K562 (cell line): ENCODE results near the gene EML5. TPM values are rescaled to one million over a fixed set of nuclear protein-coding genes. Genes with fewer than 3 reads are reported as not detected.

ENCODE experiments used
- C11orf30 ChIP-seq: fragments of 450-650 bp; IDR thresholded peaks from 2 replicates; pipeline ENCODE4 v1.6.1; 2016; ENCODE audit warnings: low read depth, mild to moderate bottlenecking
- NELFE ChIP-seq: IDR thresholded peaks from 2 replicates; pipeline ENCODE4 v1.6.1; 2011; ENCODE audit warnings: mild to moderate bottlenecking; ENCODE audit not compliant: insufficient read depth, insufficient read length
- NONO ChIP-seq, 2 experiments: fragments of 200-400 bp in 1 of 2; fragments of 450-650 bp in 1 of 2; formaldehyde crosslinking in 1 of 2; IDR thresholded peaks; 2 replicates each; pipeline ENCODE4 v1.6.1; 2017; ENCODE audit warnings: low read depth in 2 of 2, mild to moderate bottlenecking in 2 of 2, moderate library complexity in 2 of 2, low read length in 1 of 2
- NR2C2 ChIP-seq, 2 experiments: fragments of 200-800 bp in 1 of 2; sonication (Bioruptor generic) in 1 of 2; sonication (generic) in 1 of 2; formaldehyde crosslinking in 1 of 2; IDR thresholded peaks; 2 replicates each; pipeline versions ENCODE4 v1.6.1 to v1.8.0; 2016 to 2022; ENCODE audit warnings: mild to moderate bottlenecking in 1 of 2, missing compliant biosample characterization in 1 of 2, missing genetic modification characterization in 1 of 2, missing genetic modification reagents in 1 of 2
- NUFIP1 ChIP-seq: fragments of 450-650 bp; IDR thresholded peaks from 2 replicates; pipeline ENCODE4 v1.6.1; 2018; ENCODE audit not compliant: partially characterized antibody
- RBM15 ChIP-seq: fragments of 200-400 bp; formaldehyde crosslinking; IDR thresholded peaks from 2 replicates; pipeline ENCODE4 v1.6.1; 2018; ENCODE audit warnings: mild to moderate bottlenecking, low read length, moderate library complexity; ENCODE audit not compliant: insufficient read depth
- RBM34 ChIP-seq: fragments of 200-400 bp; formaldehyde crosslinking; IDR thresholded peaks from 2 replicates; pipeline ENCODE4 v1.6.1; 2018; ENCODE audit warnings: low read length, borderline replicate concordance; ENCODE audit not compliant: insufficient read depth
- SMAD3 ChIP-seq: fragments of 450-650 bp; formaldehyde crosslinking; conservative IDR thresholded peaks from 2 replicates; pipeline ENCODE4 v1.4.0; 2020; ENCODE audit warnings: mild to moderate bottlenecking
- THRAP3 ChIP-seq: fragments of 450-650 bp; IDR thresholded peaks from 2 replicates; pipeline ENCODE4 v1.6.1; 2016; ENCODE audit warnings: mild to moderate bottlenecking, inconsistent platforms, borderline replicate concordance
- ZFX ChIP-seq: sonication (generic); formaldehyde crosslinking; IDR thresholded peaks from 2 replicates; pipeline ENCODE4 v1.8.0; 2022; ENCODE audit warnings: mild to moderate bottlenecking, missing genetic modification reagents, moderate library complexity
- ZKSCAN1 ChIP-seq: fragments of 150-350 bp; IDR thresholded peaks from 2 replicates; pipeline ENCODE4 v1.6.1; 2016; ENCODE audit warnings: low read depth, low read length
- ZNF347 ChIP-seq: fragments of 450-650 bp; formaldehyde crosslinking; IDR thresholded peaks from 2 replicates; pipeline ENCODE4 v1.4.0; 2020; ENCODE audit warnings: low read depth, mild to moderate bottlenecking, moderate library complexity
- ZSCAN32 ChIP-seq: fragments of 450-650 bp; formaldehyde crosslinking; IDR thresholded peaks from 2 replicates; pipeline ENCODE4 v1.4.0; 2020; ENCODE audit warnings: mild to moderate bottlenecking, moderate library complexity
- polyA plus RNA-seq, 8 experiments: library from polyadenylated mRNA; depleted of rRNA in 4 of 8; stranded (reverse) in 5 of 8; unstranded in 3 of 8; fragments of >200 nt; fragmentation: Nextera tagmentation in 2 of 8; fragmentation: Illumina TruSeq in 1 of 8; extraction: Ambion mirVana in 2 of 8; extraction: Trizol in 1 of 8; gene quantifications; 2 replicates each; pipeline versions ENCODE4 v1.2.1 to v1.2.3, GENCODE V29; 2011 to 2014; ENCODE audit warnings: inconsistent platforms in 1 of 8, missing spikeins in 1 of 8
- total RNA-seq, 7 experiments: library from RNA; depleted of rRNA in 6 of 7; stranded (reverse); fragments of >200 nt in 6 of 7; fragmentation: Illumina TruSeq in 2 of 7; extraction: Trizol in 2 of 7; gene quantifications; 2 replicates each; pipeline versions ENCODE4 v1.2.1 to v1.2.3, GENCODE V29; 2011 to 2021; ENCODE audit warnings: low replicate concordance in 1 of 7
- TF ChIP-seq, protein P1 (sequence below): sonication (generic); formaldehyde crosslinking; IDR thresholded peaks from 2 replicates; pipeline ENCODE4 v1.8.0; 2022; ENCODE audit warnings: missing genetic modification reagents, mild to moderate bottlenecking, borderline replicate concordance
- TF ChIP-seq, protein P2 (sequence below), 2 experiments: fragments of 450-650 bp; IDR thresholded peaks; 2 replicates each; pipeline ENCODE4 v1.6.1; 2016
- TF ChIP-seq, protein P3 (sequence below): sonication (generic); formaldehyde crosslinking; IDR thresholded peaks from 2 replicates; pipeline ENCODE4 v1.8.1; 2023; ENCODE audit warnings: mild to moderate bottlenecking, missing genetic modification reagents
- TF ChIP-seq, protein P4 (sequence below): sonication (generic); IDR thresholded peaks from 2 replicates; pipeline ENCODE4 v1.6.1; 2016
- TF ChIP-seq, protein P5 (sequence below): fragments of 250-450 bp; sonication (Bioruptor Pico); IDR thresholded peaks from 2 replicates; pipeline ENCODE4 v1.8.0; 2021; ENCODE audit warnings: moderate library complexity, mild to moderate bottlenecking, inconsistent platforms

The EML5 gene
- total and polyA plus RNA-seq, 9 of the 15 experiments (the other 6 are each of a cell fraction or from before 2014, with no cell fraction given): 0.06 to 0.34 (median 0.22) TPM

DNA sequence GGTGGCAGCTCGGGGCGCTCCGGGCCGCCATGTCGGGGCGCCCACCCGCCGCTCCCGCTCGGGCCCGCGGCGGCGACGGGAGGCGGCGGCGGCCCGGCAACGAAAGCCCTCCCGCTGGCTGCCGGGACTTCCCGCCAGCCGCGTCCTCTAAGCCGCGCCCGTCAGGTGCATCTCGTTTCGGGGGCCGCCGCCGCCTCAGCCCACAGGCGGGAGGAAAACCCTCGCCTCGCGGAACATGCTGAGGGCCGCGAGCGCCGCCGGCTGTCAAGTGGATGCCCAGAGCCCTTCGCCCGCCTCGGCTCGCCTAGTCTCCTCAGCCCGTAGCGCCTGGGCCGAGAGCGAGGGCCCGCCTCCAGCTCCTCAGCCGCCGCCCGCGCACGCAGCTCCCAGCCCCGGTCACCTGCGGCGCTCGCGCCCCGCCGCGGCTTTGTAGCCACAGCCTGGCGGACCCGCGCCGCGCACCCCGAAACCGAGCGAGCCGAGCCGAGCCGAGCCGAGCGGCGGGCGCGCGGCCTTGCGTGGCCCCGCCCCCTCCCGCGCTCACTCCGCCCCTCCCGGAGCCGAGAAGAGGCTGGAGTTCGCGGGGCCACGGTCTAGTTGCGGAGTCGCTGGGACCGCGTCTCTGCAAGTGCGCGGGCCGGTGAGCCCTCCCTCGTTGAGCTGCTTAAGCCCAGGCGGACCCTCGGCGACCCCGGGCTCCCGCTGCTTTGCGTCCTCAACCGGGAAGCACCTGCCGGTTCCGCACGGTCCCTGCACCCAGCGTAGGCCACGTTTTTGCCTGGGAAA lies at the start of gene EML5 (continued):
- TF ChIP-seq, protein P1, sequence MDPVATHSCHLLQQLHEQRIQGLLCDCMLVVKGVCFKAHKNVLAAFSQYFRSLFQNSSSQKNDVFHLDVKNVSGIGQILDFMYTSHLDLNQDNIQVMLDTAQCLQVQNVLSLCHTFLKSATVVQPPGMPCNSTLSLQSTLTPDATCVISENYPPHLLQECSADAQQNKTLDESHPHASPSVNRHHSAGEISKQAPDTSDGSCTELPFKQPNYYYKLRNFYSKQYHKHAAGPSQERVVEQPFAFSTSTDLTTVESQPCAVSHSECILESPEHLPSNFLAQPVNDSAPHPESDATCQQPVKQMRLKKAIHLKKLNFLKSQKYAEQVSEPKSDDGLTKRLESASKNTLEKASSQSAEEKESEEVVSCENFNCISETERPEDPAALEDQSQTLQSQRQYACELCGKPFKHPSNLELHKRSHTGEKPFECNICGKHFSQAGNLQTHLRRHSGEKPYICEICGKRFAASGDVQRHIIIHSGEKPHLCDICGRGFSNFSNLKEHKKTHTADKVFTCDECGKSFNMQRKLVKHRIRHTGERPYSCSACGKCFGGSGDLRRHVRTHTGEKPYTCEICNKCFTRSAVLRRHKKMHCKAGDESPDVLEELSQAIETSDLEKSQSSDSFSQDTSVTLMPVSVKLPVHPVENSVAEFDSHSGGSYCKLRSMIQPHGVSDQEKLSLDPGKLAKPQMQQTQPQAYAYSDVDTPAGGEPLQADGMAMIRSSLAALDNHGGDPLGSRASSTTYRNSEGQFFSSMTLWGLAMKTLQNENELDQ (CRISPR knock-in tag): no peak
- peak; percentile 76 for TF ChIP-seq ZFX (CRISPR knock-in tag)
- no peak for TF ChIP-seq ZKSCAN1
- no peak for TF ChIP-seq NR2C2 (CRISPR knock-in tag; IDR thresholded peaks at IDR 0.05)
- TF ChIP-seq NR2C2 (tag; IDR thresholded peaks at IDR 0.05): no peak
- TF ChIP-seq NONO (IDR thresholded peaks at IDR 0.05; ENCODE audit: low read depth in 2 of 2, low read length in 1 of 2): 0 out of 4 replicates have a peak, but pooled peaks of 1 of the 2 experiments have one; percentile 62
- TF ChIP-seq THRAP3: no peak
- TF ChIP-seq, protein P2, sequence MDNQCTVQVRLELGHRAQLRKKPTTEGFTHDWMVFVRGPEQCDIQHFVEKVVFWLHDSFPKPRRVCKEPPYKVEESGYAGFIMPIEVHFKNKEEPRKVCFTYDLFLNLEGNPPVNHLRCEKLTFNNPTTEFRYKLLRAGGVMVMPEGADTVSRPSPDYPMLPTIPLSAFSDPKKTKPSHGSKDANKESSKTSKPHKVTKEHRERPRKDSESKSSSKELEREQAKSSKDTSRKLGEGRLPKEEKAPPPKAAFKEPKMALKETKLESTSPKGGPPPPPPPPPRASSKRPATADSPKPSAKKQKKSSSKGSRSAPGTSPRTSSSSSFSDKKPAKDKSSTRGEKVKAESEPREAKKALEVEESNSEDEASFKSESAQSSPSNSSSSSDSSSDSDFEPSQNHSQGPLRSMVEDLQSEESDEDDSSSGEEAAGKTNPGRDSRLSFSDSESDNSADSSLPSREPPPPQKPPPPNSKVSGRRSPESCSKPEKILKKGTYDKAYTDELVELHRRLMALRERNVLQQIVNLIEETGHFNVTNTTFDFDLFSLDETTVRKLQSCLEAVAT (IDR thresholded peaks at IDR 0.05): no peak
- TF ChIP-seq RBM15: no peak
- no peak for TF ChIP-seq NELFE
- no peak for TF ChIP-seq RBM34
- no peak for TF ChIP-seq C11orf30
- TF ChIP-seq, protein P3, sequence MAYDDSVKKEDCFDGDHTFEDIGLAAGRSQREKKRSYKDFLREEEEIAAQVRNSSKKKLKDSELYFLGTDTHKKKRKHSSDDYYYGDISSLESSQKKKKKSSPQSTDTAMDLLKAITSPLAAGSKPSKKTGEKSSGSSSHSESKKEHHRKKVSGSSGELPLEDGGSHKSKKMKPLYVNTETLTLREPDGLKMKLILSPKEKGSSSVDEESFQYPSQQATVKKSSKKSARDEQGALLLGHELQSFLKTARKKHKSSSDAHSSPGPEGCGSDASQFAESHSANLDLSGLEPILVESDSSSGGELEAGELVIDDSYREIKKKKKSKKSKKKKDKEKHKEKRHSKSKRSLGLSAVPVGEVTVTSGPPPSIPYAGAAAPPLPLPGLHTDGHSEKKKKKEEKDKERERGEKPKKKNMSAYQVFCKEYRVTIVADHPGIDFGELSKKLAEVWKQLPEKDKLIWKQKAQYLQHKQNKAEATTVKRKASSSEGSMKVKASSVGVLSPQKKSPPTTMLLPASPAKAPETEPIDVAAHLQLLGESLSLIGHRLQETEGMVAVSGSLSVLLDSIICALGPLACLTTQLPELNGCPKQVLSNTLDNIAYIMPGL (CRISPR knock-in tag): no peak
- TF ChIP-seq, protein P4, sequence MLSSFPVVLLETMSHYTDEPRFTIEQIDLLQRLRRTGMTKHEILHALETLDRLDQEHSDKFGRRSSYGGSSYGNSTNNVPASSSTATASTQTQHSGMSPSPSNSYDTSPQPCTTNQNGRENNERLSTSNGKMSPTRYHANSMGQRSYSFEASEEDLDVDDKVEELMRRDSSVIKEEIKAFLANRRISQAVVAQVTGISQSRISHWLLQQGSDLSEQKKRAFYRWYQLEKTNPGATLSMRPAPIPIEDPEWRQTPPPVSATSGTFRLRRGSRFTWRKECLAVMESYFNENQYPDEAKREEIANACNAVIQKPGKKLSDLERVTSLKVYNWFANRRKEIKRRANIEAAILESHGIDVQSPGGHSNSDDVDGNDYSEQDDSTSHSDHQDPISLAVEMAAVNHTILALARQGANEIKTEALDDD: no peak
- TF ChIP-seq, protein P5, sequence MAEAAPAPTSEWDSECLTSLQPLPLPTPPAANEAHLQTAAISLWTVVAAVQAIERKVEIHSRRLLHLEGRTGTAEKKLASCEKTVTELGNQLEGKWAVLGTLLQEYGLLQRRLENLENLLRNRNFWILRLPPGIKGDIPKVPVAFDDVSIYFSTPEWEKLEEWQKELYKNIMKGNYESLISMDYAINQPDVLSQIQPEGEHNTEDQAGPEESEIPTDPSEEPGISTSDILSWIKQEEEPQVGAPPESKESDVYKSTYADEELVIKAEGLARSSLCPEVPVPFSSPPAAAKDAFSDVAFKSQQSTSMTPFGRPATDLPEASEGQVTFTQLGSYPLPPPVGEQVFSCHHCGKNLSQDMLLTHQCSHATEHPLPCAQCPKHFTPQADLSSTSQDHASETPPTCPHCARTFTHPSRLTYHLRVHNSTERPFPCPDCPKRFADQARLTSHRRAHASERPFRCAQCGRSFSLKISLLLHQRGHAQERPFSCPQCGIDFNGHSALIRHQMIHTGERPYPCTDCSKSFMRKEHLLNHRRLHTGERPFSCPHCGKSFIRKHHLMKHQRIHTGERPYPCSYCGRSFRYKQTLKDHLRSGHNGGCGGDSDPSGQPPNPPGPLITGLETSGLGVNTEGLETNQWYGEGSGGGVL (CRISPR knock-in tag): no peak
- TF ChIP-seq NUFIP1: no peak
- TF ChIP-seq ZNF347 (CRISPR knock-in tag): no peak
- TF ChIP-seq ZSCAN32 (CRISPR knock-in tag): no peak
- TF ChIP-seq SMAD3 (CRISPR knock-in tag): no peak
